ENCODE measurements around the gene MTHFD1L.

The MTHFD1L gene

DNA sequence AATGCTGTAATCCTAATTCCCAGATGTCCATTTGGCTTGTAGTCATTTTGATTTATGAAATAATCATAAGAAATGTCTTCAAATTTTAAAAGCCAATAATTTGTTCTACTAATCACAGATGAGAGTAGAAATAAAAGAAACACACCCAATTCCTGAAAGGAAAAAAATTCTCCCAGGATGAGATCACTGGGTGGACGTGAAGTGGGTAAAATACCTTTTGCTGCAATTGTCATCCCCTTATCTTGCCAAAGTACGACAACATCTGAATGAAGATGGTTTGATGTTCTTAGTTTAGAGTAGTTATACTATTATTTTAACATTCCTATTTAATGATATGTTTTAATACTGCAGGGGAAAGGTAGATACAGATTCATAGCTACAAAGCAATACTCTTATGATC is 33.7 kb downstream of the MTHFD1L start:
- Histone ChIP-seq H3K79me2 (ENCODE audit: control insufficient read depth, insufficient read depth, low read length, unreplicated experiment) (no peaks in the 10 kb centered on the region), H2AFZ (ENCODE audit: low read length, unreplicated experiment) (no peak overlapping the region), H3K4me1 (ENCODE audit: control insufficient read depth, insufficient read depth, low read length, unreplicated experiment) (peaks cover 24% of the 10 kb centered on the region), H3K27ac (ENCODE audit: low read depth, low read length) (peak overlapping the region; percentile 33; the same call in 1 of the 2 replicates), H3K27me3 (ENCODE audit: insufficient read depth, low read length) (no peaks in the 10 kb centered on the region), H3K36me3 (ENCODE audit: insufficient read depth, low read length) (no peaks in the 10 kb centered on the region), H3K4me3 (ENCODE audit: low read depth, low read length) (no peak overlapping the region)

GRCh38 chr6:150900049-150900448 is 34.5 kb downstream of the MTHFD1L start:
- no peak overlapping the region for H2AFZ ChIP-seq (ENCODE audit: low read length, unreplicated experiment)
- H3K4me3 ChIP-seq (ENCODE audit: low read depth, low read length) = no peak overlapping the region
- H3K36me3 ChIP-seq (ENCODE audit: insufficient read depth, low read length) = no peaks in the 10 kb centered on the region
- H3K79me2 ChIP-seq (ENCODE audit: control insufficient read depth, insufficient read depth, low read length, unreplicated experiment) = no peaks in the 10 kb centered on the region
- peaks cover 16% of the 10 kb centered on the region for H3K4me1 ChIP-seq (ENCODE audit: control insufficient read depth, insufficient read depth, low read length, unreplicated experiment)
- no peaks in the 10 kb centered on the region for H3K27me3 ChIP-seq (ENCODE audit: insufficient read depth, low read length)
- no peak overlapping the region for H3K27ac ChIP-seq (ENCODE audit: low read depth, low read length)

GRCh38 chr6:150902142-150902776 is 36.8 kb downstream of the MTHFD1L start:
- no peaks in the 10 kb centered on the region for H3K27me3 ChIP-seq (ENCODE audit: insufficient read depth, low read length)
- H3K4me1 ChIP-seq (ENCODE audit: control insufficient read depth, insufficient read depth, low read length, unreplicated experiment) = peaks cover 13% of the 10 kb centered on the region
- H3K79me2 ChIP-seq (ENCODE audit: control insufficient read depth, insufficient read depth, low read length, unreplicated experiment) = no peaks in the 10 kb centered on the region
- H3K27ac ChIP-seq (ENCODE audit: low read depth, low read length) = no peak overlapping the region
- H3K36me3 ChIP-seq (ENCODE audit: insufficient read depth, low read length) = peaks cover 6% of the 10 kb centered on the region; the same call in 1 of the 2 replicates
- H2AFZ ChIP-seq (ENCODE audit: low read length, unreplicated experiment) = no peak overlapping the region
- H3K4me3 ChIP-seq (ENCODE audit: low read depth, low read length) = no peak overlapping the region

GRCh38 chr6:150905769-150906168 is 40.3 kb downstream of the MTHFD1L start:
- Histone ChIP-seq H3K4me1 (ENCODE audit: control insufficient read depth, insufficient read depth, low read length, unreplicated experiment) (no peaks in the 10 kb centered on the region), H2AFZ (ENCODE audit: low read length, unreplicated experiment) (no peak overlapping the region), H3K27ac (ENCODE audit: low read depth, low read length) (no peak overlapping the region), H3K27me3 (ENCODE audit: insufficient read depth, low read length) (no peaks in the 10 kb centered on the region), H3K36me3 (ENCODE audit: insufficient read depth, low read length) (peaks cover 11% of the 10 kb centered on the region), H3K4me3 (ENCODE audit: low read depth, low read length) (no peak overlapping the region), H3K79me2 (ENCODE audit: control insufficient read depth, insufficient read depth, low read length, unreplicated experiment) (no peaks in the 10 kb centered on the region)

DNA sequence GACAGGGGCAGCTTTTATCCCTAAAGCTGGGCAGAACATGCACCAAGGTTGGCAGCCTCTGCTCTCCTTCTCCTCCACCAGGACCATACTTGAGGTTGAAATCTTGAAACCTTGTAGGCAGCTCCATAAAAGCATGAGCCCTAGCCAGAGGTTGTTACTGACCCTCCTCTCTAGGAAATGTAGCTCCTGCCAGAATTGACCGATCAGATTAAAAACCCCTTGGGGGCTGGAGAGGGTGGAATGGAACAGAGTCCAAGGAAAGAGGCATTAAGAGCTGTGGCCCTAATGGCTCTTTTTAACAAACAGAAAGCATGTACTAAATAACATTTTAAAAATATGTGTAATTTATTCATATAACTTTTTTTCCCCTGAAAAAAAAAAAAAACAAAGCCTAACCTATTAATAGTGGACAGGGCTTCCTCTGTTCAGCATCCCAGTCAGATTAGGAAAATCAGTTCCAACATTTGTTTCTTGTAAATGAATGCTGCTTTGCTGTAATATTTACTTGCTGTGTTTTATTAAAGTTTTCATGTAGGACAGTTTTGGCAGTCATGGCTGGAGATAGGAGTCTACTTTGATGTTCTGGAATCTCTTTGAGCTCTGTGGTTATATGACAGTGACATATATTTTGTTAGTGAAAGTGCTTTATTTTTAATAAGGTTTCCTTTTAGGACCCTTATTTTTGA is 41.3 kb downstream of the MTHFD1L start:
- Histone ChIP-seq H3K79me2 (ENCODE audit: control insufficient read depth, insufficient read depth, low read length, unreplicated experiment) (no peaks in the 10 kb centered on the region), H3K4me1 (ENCODE audit: control insufficient read depth, insufficient read depth, low read length, unreplicated experiment) (no peaks in the 10 kb centered on the region), H3K36me3 (ENCODE audit: insufficient read depth, low read length) (peaks cover 16% of the 10 kb centered on the region), H2AFZ (ENCODE audit: low read length, unreplicated experiment) (no peak overlapping the region), H3K27ac (ENCODE audit: low read depth, low read length) (no peak overlapping the region), H3K4me3 (ENCODE audit: low read depth, low read length) (no peak overlapping the region), H3K27me3 (ENCODE audit: insufficient read depth, low read length) (no peaks in the 10 kb centered on the region)

DNA sequence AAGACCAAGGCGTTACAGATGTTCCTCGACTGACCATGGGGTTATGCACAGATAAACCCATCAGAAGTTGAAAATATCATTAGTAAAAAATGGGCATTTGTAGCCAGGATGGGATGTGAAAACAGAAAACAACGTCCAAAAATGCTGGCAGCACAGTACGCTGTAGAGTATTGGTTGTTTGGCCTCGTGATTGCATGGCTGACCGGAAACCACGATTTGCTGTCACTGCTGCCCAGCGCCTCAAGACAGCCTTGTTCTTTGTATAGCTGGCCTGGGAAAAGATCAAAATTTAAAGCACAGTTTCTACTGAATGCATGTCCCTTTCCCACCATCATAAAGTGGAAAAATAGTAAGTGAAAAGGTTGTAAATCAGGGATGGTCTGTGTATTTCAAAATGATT is 41.9 kb downstream of the MTHFD1L start:
- Histone ChIP-seq H3K4me1 (ENCODE audit: control insufficient read depth, insufficient read depth, low read length, unreplicated experiment) (no peaks in the 10 kb centered on the region), H3K27me3 (ENCODE audit: insufficient read depth, low read length) (no peaks in the 10 kb centered on the region), H3K4me3 (ENCODE audit: low read depth, low read length) (no peak overlapping the region), H2AFZ (ENCODE audit: low read length, unreplicated experiment) (no peak overlapping the region), H3K79me2 (ENCODE audit: control insufficient read depth, insufficient read depth, low read length, unreplicated experiment) (no peaks in the 10 kb centered on the region), H3K27ac (ENCODE audit: low read depth, low read length) (no peak overlapping the region), H3K36me3 (ENCODE audit: insufficient read depth, low read length) (peaks cover 21% of the 10 kb centered on the region)

GRCh38 chr6:150908901-150909300 is 43.4 kb downstream of the MTHFD1L start:
- H3K27me3 ChIP-seq (ENCODE audit: insufficient read depth, low read length) = no peaks in the 10 kb centered on the region
- no peaks in the 10 kb centered on the region for H3K79me2 ChIP-seq (ENCODE audit: control insufficient read depth, insufficient read depth, low read length, unreplicated experiment)
- no peak overlapping the region for H2AFZ ChIP-seq (ENCODE audit: low read length, unreplicated experiment)
- no peak overlapping the region for H3K27ac ChIP-seq (ENCODE audit: low read depth, low read length)
- no peak overlapping the region for H3K4me3 ChIP-seq (ENCODE audit: low read depth, low read length)
- peaks cover 24% of the 10 kb centered on the region for H3K36me3 ChIP-seq (ENCODE audit: insufficient read depth, low read length)
- H3K4me1 ChIP-seq (ENCODE audit: control insufficient read depth, insufficient read depth, low read length, unreplicated experiment) = no peaks in the 10 kb centered on the region

DNA sequence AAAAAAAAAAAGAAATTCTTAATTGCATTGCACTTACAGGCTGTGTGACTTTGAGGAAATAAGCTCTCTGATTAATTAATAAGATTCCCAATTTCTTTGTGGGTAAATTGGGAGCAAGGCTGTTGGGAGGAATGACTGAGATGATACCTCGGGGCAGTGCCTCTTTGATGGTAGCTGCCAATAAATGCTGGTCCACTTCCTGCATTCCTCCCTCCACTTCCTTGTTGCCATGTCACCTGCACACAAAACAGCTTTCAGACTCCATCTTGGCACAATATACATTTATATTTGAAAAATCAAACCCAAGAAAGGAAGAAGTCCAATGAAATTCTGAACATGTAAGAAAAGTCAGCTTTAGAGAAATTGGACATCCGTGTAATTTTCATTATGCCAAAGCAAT is 45.1 kb downstream of the MTHFD1L start:
- H3K27me3 ChIP-seq (ENCODE audit: insufficient read depth, low read length) = no peaks in the 10 kb centered on the region
- H2AFZ ChIP-seq (ENCODE audit: low read length, unreplicated experiment) = no peak overlapping the region
- peaks cover 8% of the 10 kb centered on the region for H3K4me1 ChIP-seq (ENCODE audit: control insufficient read depth, insufficient read depth, low read length, unreplicated experiment)
- H3K27ac ChIP-seq (ENCODE audit: low read depth, low read length) = no peak overlapping the region
- no peaks in the 10 kb centered on the region for H3K79me2 ChIP-seq (ENCODE audit: control insufficient read depth, insufficient read depth, low read length, unreplicated experiment)
- H3K36me3 ChIP-seq (ENCODE audit: insufficient read depth, low read length) = peaks cover 20% of the 10 kb centered on the region
- no peak overlapping the region for H3K4me3 ChIP-seq (ENCODE audit: low read depth, low read length)

GRCh38 chr6:150914372-150914771 is 48.9 kb downstream of the MTHFD1L start:
- no peak overlapping the region for H3K4me3 ChIP-seq (ENCODE audit: low read depth, low read length)
- peaks cover 12% of the 10 kb centered on the region for H3K4me1 ChIP-seq (ENCODE audit: control insufficient read depth, insufficient read depth, low read length, unreplicated experiment)
- no peak overlapping the region for H3K27ac ChIP-seq (ENCODE audit: low read depth, low read length)
- peaks cover 21% of the 10 kb centered on the region for H3K36me3 ChIP-seq (ENCODE audit: insufficient read depth, low read length)
- no peaks in the 10 kb centered on the region for H3K79me2 ChIP-seq (ENCODE audit: control insufficient read depth, insufficient read depth, low read length, unreplicated experiment)
- no peak overlapping the region for H2AFZ ChIP-seq (ENCODE audit: low read length, unreplicated experiment)
- H3K27me3 ChIP-seq (ENCODE audit: insufficient read depth, low read length) = no peaks in the 10 kb centered on the region

GRCh38 chr6:150915131-150915879 is 49.8 kb downstream of the MTHFD1L start:
- H3K79me2 ChIP-seq (ENCODE audit: control insufficient read depth, insufficient read depth, low read length, unreplicated experiment) = no peaks in the 10 kb centered on the region
- H3K4me3 ChIP-seq (ENCODE audit: low read depth, low read length) = peak overlapping the region; percentile 35
- no peaks in the 10 kb centered on the region for H3K27me3 ChIP-seq (ENCODE audit: insufficient read depth, low read length)
- H3K4me1 ChIP-seq (ENCODE audit: control insufficient read depth, insufficient read depth, low read length, unreplicated experiment) = peaks cover 12% of the 10 kb centered on the region
- H2AFZ ChIP-seq (ENCODE audit: low read length, unreplicated experiment) = no peak overlapping the region
- peaks cover 24% of the 10 kb centered on the region for H3K36me3 ChIP-seq (ENCODE audit: insufficient read depth, low read length)
- H3K27ac ChIP-seq (ENCODE audit: low read depth, low read length) = peak overlapping the region; percentile 73

All from ACC112 (cell line).